ENCODE measurements around the gene CCDC150.

DNA sequence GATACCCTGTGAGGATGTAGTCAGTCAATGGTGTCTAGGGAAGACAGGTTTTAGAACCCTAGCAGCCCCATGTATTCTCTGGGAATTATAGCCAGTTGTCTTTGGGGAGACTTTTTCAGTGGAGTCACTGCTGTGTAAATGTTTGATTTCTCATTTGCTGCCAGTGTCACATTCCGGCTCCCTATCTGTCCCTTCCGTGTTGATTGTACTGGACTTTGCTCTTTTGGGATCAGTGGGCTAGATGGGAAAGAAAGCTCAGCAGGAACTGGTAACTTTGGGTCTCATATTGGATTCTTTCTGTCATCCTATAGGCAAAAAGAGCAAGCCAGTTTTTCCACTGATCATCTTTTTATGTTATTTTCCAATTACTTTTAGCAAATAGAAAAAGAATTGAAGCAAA lies 89.9 kb downstream of the CCDC150 start:
- TF ChIP-seq, protein P1, sequence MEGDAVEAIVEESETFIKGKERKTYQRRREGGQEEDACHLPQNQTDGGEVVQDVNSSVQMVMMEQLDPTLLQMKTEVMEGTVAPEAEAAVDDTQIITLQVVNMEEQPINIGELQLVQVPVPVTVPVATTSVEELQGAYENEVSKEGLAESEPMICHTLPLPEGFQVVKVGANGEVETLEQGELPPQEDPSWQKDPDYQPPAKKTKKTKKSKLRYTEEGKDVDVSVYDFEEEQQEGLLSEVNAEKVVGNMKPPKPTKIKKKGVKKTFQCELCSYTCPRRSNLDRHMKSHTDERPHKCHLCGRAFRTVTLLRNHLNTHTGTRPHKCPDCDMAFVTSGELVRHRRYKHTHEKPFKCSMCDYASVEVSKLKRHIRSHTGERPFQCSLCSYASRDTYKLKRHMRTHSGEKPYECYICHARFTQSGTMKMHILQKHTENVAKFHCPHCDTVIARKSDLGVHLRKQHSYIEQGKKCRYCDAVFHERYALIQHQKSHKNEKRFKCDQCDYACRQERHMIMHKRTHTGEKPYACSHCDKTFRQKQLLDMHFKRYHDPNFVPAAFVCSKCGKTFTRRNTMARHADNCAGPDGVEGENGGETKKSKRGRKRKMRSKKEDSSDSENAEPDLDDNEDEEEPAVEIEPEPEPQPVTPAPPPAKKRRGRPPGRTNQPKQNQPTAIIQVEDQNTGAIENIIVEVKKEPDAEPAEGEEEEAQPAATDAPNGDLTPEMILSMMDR (IDR thresholded peaks at IDR 0.05): no peak
- TF ChIP-seq POLR2A (IDR thresholded peaks at IDR 0.05): no peak
